ENCODE data around the gene G6PC3. TPM values are rescaled to one million over a fixed set of nuclear protein-coding genes. Genes with fewer than 3 reads are reported as not detected.
A peak's percentile ranks its signal among the peaks of the same experiment; 100 is the strongest.
"Not testable (repeated sequence)": the region's sequence is repeated elsewhere in the genome, so short reads cannot be mapped to it uniquely, and the experiment has no call there.

G6PC3 gene
- 80.2 TPM for polyA plus RNA-seq (2013, experiment 1 of 2; ENCODE audit: insufficient read length)
- polyA plus RNA-seq (2013, experiment 2 of 2; ENCODE audit: insufficient read length) = 53.5 TPM

DNA sequence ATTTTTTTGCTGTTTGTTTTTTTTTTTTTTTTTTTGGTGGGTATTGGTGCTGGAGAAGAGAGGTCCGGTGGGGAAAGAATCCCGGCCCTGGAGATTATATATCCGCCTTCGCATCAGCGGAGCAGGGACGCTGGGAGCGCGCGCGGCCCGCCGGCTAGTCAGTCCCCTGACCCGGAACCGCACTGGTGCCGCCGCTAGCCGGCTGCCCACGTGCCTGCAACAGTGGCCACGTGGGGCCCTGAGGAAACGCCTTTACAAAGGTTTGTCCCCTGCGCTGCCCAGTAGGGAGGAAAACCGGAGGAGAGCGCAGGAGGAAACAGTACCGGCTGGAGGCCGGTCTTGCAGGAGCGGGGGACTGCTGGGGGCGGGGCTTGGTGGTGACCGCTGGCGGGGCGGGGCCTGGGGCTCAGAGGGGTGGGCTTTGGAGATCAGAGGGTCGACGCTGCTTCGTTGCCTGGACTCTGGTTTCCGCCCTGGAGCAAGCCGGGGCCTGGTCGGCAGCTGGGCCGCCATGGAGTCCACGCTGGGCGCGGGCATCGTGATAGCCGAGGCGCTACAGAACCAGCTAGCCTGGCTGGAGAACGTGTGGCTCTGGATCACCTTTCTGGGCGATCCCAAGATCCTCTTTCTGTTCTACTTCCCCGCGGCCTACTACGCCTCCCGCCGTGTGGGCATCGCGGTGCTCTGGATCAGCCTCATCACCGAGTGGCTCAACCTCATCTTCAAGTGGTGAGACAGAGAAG lies at the start of gene G6PC3:
G6PC3 (plus strand) TSS at position 281 of the 743 bp plus-strand sequence; CDS start at position 512, 231 bp downstream.
- peak; percentile 99 for DNase-seq

DNA sequence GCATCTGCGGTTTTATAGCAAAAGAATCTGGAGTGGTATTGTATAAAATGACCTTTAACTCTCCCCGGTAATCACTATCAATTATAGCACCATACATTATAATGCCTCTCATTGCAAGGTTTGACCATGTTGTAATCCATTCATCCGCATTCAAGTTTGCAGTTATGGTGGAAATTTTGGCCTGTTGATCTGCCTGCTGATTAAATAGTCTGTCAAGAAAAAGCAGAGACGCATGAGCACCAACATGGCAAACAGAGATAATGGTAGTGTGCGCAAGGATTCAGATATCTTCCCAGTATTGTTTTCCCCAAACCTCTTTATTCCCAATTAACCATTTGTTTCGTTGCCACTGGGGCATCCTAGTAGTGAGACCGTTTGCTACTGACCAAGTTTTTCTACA lies 49.3 kb upstream of the G6PC3 start:
- DNase-seq = not testable (repeated sequence)

DNA sequence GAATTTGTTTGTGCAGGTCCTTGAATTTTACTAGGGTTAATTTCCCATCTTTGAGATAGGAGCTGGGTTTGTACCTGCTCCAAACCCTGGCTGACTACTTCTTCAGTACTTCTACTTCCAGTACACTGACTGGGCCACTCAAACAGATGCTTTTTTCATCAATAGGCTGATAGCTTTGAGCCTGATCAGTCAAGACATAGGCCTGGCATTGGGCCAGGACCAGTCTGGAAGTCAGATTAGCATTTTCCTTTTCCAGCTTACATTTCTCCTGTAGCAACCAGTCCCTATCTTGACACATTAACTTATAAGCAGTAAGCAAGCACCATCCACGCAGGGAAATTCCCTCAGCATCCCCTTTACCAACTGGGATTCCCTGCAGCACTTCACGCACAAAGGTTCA lies 48.3 kb upstream of the G6PC3 start:
- no peak for DNase-seq

DNA sequence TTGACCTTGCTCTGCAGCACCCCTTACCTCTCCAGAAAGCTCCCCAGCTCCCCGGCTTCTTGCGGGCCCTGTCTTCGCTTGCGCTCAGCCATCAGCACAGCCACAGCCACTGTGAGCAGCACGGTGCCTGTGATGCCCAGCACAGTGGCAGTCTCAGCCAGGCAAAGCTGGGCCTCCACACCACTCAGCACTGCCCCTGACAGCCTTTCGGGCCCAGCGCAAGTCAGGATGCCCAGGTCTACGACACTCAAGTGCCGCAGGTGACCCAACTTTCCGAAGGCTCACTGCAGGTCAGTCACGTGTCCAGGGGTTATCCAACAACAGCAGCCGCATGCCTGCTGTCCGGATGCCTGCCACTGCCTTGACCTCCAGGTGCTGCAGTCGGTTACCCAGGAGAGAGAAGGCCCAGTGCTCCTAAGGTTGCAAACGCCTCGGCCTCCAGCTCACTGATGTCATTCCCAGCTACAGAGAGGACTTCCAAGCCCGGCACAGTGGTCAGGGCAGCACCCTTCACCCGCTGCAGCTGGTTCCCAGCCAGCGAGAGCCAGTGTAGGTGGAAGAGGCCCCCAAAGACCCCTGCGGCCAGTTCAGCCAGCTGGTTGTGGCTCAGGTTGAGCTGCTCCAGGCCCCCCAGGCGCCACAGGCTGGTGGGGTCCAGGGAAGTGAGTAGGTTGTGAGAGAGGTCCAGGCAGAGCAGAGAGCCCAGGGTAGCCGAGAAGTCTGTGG lies 46.8 kb upstream of the G6PC3 start:
- no peak for DNase-seq

DNA sequence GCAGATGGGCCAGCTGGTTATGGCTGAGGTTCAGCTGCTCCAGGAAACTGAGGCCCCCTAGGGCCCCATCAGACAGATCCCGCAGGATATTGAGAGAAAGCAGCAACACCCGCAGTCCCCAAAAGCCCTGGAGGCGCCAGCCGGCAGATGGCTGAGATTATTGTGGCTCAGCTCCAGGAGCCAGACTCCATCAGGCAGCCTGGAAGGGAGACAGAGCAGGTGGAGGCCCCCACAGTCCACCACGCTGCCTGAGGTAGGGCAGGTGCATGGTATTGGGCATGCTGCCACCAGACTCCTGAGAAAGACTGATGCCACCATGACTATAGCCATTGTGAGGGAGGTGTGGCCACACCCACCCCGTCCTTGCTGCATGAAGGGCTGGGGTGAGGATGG lies 46.3 kb upstream of the G6PC3 start:
- DNase-seq = no peak

GRCh38 chr17:44024853-44025252 lies 45.7 kb upstream of the G6PC3 start:
- no peak for DNase-seq

- no peak for DNase-seq
These were observed 40.8 kb upstream of the G6PC3 start for GRCh38 chr17:44029736-44030135.

GRCh38 chr17:44030482-44030881 lies 40.1 kb upstream of the G6PC3 start:
- DNase-seq = no peak

DNA sequence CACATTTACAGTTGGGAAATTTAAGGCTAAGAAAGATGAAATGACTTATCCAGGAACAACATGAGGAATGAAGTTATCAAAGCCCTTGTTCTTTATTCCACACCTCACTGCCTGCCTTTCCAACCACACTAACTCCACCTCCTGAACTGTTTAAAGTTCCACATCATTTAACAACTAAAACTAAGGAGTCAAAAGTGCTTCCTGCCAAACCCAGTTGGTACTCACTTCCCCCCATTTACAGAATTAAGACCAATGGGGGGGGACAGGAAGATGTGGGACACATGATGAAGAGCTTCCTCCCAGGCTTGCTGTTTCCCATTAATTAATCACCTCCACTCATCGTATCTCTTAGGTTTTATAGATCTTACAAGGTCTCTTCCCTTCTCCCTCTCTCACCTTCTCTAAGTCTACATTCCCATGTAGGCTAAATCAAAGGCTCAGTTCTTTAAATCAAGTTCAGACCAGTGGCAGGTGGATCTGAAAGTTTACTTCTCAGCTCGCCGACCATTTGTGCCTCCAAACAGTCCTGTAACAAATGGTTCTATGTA lies 36.6 kb upstream of the G6PC3 start:
- no peak for DNase-seq

GRCh38 chr17:44034688-44035087 lies 35.8 kb upstream of the G6PC3 start:
- not testable (repeated sequence) for DNase-seq

DNA sequence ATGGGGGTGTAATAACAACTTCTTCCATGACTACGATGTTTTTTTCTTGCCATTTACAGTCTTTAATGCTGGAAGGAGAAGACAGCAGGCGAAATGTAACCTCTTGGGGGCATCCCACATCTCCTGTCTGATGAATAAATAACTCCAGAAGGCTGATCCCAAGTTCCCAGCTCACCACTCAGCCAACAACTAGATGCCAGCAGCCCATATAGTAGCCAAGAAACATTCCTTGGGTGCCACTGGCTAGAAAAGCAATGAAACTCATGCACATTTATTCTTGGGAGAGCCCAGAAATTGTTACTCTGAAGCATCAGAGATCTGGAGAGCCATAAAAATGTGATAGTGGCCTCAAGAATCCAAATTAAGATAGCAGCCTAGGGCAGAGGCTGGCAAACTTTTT lies 33.1 kb upstream of the G6PC3 start:
- no peak for DNase-seq

DNA sequence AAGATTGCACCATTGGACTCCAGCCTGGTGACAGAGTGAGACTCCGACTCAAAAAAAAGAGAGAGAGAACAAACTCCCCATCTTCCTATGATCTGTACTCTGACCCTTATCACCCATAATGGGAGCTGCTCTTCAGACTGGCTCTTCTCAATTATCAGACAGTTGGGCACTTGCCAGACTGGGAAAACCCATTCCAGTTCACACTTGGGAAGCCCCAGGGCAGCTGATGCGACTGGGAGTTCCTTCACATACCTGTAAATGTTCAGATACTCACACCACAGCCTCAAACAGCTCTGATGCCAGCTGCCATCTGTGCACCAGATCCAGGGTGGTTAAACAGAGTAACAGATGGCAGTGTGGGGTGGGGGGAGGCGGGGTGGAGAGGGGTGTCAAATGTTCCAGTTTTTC lies 31.9 kb upstream of the G6PC3 start:
- DNase-seq = no peak

DNA sequence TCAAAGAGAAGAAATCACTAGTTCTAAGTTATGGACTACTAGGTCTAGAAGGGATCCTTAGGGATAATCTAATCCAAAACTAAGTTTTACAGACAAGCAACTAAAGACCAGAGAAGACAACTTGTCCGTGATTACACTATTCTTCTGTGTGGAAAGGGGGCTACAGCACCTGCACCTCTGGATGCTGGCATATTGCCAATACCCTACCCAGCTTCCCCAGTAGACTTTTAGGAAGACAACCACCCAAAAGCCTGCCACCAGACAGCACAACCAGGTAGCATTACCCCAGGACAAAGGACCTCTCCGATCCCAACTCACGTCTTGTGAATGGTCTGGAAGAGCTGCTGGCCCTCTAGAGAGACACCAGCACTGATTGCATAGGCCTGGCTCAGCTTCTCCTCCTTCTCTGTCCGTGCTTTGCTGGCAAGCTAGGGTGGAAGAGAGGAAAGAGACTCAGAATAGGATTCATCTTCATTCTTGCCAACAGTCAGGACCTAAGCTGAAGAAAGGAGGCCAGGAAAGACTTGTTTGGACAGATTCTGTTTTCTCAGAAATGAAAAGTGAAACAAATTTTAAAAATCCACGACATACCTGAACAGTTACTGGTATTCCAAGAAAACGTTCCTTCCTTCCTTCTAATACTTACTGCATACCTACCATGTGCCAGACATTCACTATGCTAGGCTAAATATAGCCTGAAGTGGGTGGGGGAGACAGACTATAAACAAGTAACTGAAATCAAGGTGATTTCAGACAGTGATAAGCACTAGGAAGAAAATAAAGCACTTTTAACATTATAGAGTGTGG lies 30.5 kb upstream of the G6PC3 start:
- no peak for DNase-seq

- no peak for DNase-seq
These were observed 27.3 kb upstream of the G6PC3 start for GRCh38 chr17:44043272-44043696.

- no peak for DNase-seq
These were observed 26.5 kb upstream of the G6PC3 start for GRCh38 chr17:44044071-44044470.

- no peak for DNase-seq
These were observed 25.0 kb upstream of the G6PC3 start for GRCh38 chr17:44045486-44045885.

DNA sequence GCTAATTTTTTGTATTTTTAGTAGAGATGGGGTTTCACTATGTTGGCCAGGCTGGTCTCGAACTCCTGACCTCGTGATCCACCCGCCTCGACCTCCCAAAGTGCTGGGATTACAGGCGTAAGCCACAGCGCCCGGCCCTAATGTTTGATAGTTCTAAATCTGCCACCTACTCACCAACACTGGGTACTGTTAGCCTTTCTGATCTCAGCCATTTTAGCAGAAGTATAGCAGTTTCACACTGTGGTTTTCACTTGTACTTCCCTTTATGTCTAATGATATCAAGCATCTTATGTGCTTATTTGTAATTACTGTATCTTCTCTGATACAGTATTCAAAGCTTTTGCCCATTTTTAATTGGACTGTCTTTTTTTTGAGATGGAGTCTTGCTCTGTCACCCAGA lies 23.6 kb upstream of the G6PC3 start:
- DNase-seq = not testable (repeated sequence)

- no peak for DNase-seq
These were observed 21.1 kb upstream of the G6PC3 start for GRCh38 chr17:44049294-44050060.

DNA sequence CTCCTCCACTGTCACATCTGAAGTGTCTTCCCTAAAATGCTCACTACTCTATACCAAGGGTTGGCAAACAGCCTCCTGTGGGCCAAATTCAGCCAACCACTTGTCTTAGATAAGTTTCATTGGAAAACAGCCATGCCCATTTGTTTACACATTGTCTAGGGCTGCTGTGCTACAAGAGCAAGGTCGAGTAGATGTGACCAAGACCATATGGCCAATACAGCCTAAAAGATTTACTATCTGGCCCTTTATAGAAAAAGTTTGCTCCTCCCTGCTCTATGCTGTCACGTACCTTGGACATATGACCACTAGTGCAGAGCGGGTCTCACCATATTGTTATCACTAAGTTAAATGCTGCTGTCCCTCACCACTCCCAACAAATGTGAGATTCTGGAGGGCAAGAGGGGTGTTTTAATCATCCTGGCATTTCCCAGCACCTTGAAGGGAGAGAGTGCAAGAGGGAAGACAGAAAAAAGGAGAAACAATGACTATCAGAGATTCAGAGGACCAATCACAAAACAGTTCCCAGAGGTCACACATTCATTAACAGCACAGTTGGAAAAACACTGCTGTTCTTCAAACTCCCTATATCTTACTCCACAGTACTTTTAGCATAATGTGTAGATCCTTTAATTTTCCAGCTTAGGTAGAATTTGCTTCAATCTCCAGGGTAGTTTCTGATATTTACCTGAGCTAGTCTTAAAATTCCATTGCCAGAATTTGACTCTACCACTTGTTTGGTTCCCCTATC lies 17.2 kb upstream of the G6PC3 start:
- no peak for DNase-seq

- no peak for DNase-seq
These were observed 11.2 kb upstream of the G6PC3 start for GRCh38 chr17:44059101-44059892.
